GM21786 (cell line): ENCODE data around the gene ITGB2.

Experiments used
- ATAC-seq: cut with Tn5 transposase; IDR thresholded peaks from one replicate; pipeline ENCODE4 v1.9.1; 2021; ENCODE audit not compliant: unreplicated experiment

ITGB2 gene

GRCh38 chr21:44911384-44912157 is 9.1 kb downstream of the ITGB2 start:
- no peak for ATAC-seq

GRCh38 chr21:44911068-44911383 is 9.7 kb downstream of the ITGB2 start:
- no peak for ATAC-seq

- no peak for ATAC-seq
Measured at GRCh38 chr21:44910229-44911067, 10.3 kb downstream of the ITGB2 start.

DNA sequence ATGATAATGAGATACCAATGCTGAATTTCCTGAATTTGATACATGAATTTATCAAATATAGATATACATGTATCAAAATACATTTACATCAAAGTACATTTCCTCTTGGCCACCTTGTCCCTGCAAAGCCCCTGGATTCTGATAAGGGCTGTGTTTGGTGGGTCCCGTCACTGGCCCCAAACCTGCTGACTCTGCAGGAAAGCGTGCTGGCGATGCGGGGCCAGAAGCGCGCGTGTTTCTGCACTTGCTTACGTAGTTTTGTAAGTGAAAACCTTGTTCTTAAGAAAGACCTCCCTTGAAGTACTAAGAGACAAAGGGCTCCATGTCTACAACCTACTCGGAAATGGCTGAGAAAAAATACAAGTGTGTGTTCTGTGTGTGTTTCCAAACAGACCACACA is 11.0 kb downstream of the ITGB2 start:
- no peak for ATAC-seq

DNA sequence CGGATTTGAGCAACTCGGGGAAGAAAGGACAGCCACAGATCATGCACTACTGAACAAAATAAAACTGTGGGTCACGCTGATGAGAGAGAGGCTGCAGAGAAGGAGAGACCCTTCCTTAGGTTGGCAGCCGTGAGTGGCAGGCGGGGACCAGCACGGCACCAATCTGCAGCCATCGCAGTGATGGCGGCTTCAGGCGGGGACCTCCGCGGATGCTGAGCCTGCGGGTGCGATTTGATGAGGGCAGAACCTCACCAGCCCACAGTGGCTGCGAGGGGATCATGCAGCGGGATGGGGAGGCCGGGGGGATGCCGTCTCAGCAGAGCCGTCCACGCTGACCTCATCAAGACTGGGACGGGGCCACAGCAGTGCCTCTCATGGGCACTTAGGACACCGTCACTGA is 11.8 kb downstream of the ITGB2 start:
- ATAC-seq, result no peak

DNA sequence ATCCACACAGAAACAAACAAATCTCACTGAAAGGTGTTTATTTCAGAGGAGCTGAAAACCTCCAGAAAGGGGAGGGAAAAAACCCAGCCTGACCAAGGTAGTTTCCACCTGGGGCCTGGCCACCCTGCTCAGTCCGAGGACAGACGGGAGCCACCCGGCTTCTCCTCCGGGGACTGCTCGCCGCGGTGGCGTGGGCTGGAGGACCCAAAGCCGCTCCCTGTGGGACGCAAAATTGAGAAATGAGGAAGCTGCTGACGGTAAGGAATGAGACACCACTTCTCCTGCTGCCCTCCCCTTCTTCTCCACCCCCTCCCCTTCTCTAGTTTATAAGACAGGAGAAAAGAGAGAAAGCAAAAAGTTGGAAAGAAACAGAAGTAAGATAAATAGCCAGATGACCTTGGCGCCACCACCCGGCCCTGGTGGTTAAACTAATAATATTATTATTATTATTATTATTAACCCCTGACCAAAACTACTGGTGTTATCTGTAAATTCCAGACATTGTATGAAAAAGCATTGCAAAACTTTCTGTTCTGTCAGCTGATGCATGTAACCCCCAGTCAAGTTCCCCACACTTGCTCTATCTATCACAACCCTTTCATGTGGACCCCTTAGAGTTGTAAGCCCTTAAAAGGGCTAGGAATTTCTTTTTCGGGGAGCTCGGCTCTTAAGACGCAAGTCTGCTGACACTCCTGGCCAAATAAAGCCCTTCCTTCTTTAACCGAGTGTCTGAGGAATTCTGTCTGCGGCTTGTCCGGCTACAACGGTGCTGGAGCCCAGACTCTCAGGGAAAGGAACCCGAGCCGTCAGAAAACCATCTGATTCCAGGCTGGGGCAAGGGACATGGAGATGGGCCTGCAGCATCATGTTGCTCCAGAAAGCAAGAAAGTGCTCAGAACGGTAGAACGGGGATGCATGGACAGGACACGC is 12.5 kb downstream of the ITGB2 start:
- no peak for ATAC-seq

GRCh38 chr21:44907225-44907965 is 13.3 kb downstream of the ITGB2 start:
- ATAC-seq, result no peak

- ATAC-seq, result no peak
Measured at GRCh38 chr21:44905728-44906090, 15.0 kb downstream of the ITGB2 start.

DNA sequence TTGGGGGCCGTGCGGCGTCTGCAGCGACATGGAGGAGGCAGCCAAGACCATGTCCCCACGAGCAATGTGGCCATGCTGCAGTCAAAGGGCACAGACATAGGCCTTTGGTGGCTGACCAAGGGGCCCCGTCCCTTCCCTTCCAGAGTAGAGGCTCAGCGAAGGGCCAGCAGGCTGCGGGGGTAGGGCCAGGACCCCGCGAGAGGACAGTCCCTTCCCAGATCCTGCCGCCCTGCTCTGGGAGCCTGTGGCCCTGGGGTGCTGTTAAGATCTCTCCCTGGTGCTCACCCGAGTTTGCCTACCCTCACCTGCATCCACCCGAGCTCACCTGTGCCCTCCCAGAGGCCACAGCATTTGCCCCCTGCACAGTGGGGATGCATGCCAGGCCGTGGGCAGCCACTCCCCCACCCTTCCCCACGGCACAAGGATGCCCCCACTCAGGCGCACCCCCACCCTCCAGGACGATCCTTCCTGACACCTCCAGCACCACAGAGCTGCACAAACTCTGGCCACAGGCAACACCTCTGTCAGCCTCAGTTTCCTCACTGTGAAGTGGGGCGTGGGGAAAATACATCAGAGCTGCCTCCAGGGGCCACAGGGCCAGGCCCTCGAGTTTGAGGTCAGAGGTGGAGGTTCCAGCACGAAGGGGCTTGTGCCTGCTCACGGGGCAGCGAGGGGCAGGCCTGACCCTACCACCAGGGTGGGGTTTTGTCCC is 15.5 kb downstream of the ITGB2 start:
- no peak for ATAC-seq

- ATAC-seq, result no peak
Measured at GRCh38 chr21:44904141-44904923, 16.4 kb downstream of the ITGB2 start.

DNA sequence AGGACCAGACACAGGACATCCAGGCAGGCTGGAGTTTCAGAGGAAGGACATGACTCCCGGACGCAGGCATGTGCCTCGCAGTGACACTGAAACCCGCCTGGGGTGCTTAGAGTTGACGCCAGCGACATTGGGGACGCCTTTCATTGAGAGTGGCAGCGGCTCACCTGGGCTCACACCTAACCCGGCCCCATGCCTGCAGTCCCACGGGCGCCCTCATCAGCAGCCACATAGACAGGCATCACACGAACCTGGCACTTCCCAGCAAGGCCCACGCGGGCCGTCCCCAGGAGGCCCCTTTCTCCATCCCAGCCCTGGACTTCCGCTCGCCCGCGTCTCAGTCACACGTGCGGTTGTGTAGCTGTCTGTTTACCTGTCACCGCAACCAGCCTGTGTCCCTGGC is 17.0 kb downstream of the ITGB2 start:
- ATAC-seq, result no peak

DNA sequence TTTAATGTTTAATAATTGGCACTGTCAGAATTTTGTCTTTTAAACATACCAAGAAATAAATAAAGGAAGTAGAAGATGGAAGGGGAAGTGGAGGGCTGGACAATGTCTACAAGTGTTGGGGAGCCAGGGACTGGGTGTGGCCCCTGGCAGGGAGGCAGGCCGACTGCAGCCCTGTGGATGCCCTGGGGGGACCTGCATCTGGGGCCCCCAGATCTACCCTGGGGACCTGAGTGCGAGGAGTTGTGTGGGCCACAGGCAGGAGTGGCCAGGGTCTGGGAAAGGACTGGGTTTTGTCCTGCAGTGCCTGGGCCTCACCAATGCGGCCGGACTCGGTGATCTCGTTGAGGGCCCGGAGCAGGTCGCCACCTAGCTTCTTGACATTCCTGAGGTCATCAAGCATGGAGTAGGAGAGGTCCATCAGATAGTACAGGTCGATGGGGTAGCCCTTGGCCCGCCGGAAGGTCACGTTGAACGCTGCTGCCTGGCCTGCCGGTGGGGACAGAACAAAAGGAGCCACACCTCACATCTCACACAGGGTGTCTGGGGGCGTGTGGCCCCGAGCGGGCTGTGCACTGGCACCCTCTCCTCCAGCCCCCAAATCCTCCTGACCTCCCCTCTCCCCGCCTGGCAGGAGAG is 17.5 kb downstream of the ITGB2 start:
- no peak for ATAC-seq

- no peak for ATAC-seq
Measured at GRCh38 chr21:44902268-44903049, 18.2 kb downstream of the ITGB2 start.

- no peak for ATAC-seq
Measured at GRCh38 chr21:44901391-44902074, 19.2 kb downstream of the ITGB2 start.

DNA sequence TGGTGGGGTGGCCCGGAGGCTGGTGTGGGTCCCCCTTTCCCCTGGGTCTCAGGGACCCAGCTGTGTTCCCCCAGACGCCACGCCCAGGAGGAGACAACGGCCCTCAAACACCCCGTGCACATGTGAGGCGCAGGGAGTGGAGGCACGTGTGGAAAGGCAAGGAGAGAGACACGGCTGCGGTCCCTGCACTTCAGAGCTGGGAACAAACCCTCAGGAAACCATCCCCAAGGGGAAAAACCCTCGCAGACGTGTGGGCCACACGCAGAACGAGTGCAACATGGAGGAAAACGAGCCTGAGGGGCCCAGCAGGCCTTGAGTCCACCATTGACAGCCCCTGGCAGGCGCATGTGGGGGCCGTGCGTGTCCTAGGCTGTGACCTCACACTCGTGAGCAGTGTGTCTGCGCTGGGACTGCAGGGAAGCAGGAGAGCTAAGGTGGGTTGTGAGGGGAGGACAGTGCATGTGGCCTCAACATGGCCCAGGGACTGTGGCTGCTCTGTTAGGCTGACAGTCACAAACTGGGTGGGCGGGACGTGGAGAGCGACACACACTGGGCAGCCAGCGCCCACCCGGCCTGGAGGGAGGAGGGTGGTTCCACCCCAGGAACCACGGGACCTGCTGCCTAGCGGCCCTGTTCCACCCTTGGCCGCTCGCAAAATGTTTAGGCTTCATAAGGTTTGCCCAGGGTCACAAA is 20.0 kb downstream of the ITGB2 start:
- ATAC-seq, result no peak

DNA sequence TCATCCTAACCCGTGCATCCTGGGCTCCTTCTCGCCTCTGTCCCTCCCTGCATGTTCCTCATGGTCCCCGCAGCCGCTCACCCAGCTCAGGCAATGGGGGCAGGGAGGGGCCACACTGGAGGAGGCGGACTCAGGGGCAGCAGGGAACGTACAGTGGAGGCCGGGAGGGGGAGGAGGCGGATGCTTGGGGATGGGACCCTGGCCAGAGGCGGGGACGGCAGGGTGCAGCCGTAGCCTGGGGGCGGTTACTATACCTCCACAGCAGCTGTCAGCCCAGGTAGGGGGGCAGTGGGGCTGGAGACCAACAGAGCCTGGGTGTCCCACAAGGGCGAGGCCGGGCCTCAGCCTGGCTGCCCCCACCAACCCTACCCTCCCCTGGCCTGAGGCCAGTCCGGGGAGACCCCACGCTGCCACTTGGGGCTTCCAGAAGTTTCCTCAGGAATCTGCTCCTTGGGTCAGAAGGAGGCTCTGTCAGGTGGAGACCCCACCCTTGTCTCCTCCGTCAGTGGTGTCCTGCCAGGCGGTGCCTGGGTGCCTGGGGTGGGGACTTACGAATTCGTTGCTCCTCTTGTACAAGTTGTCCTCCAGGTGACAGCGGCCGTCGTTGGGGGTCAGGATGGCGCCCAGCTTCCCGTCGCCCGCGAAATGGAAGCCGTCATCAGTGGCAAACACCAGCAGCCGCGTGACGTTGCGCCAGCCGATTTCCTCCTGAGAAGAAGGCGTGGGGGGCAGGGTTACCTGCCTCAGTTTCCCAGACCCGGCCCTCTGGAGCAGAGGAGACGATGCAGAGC is 20.7 kb downstream of the ITGB2 start:
- no peak for ATAC-seq
